Neural cell (in vitro differentiated cells): ENCODE measurements around the gene MRPL30.

Experiments
- EP300 ChIP-seq: fragments of 450-650 bp; conservative IDR thresholded peaks from 2 replicates; pipeline ENCODE4 v1.6.1; 2014; ENCODE audit warnings: antibody characterized with exemption, mild to moderate bottlenecking, moderate library complexity; ENCODE audit not compliant: poor library complexity, severe bottlenecking
- EZH2 ChIP-seq: fragments of 200-600, 300-800 bp; shearing (Covaris generic), sonication (generic); IDR thresholded peaks from 2 replicates; pipeline ENCODE4 v1.6.1; 2014; ENCODE audit warnings: antibody characterized with exemption, low read length, borderline replicate concordance, mild to moderate bottlenecking; ENCODE audit not compliant: insufficient read depth, poor library complexity, severe bottlenecking
- RAD21 ChIP-seq: fragments of 450-650 bp; conservative IDR thresholded peaks from 2 replicates; pipeline ENCODE4 v1.6.1; 2014; ENCODE audit warnings: antibody characterized with exemption, mild to moderate bottlenecking, moderate library complexity
- TAF1 ChIP-seq: IDR thresholded peaks from 2 replicates; pipeline ENCODE4 v1.6.1; 2012; ENCODE audit warnings: low read depth
- TF ChIP-seq, protein P1 (sequence below): fragments of 450-650 bp; IDR thresholded peaks from 2 replicates; pipeline ENCODE4 v1.5.1; 2014; ENCODE audit warnings: antibody characterized with exemption, mild to moderate bottlenecking, moderate library complexity; ENCODE audit not compliant: poor library complexity, severe bottlenecking
- TF ChIP-seq, protein P2 (sequence below): IDR thresholded peaks from 2 replicates; pipeline ENCODE4 v1.6.1; 2012; ENCODE audit warnings: borderline replicate concordance

DNA sequence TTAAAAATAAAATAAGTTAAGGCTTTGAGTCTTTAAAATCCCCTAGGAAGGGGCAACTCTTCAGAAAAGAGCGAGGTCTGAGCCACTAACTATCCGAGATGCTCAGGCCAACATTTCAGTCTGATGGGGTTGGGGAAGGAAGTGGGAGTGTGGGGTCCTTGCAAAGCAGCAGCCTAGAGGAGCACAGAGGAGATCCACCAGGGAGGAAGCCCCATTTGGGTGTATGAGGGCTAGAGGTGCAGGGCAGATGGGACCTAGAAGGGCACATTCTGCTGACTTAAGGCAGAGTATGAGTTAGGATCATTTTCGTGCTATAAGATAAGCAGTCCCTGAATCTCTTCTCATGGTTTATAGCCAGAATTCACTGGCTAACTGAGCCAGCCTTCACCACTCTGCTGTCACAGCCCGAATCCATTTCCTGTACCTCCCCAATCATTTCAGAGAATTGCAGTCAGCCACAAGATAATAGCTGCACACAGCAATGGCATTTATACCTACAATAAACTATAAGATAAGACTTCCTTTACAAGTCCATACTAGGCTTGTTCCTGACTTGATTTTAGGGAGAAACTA is 37.0 kb downstream of the MRPL30 start:
- TF ChIP-seq, protein P1, sequence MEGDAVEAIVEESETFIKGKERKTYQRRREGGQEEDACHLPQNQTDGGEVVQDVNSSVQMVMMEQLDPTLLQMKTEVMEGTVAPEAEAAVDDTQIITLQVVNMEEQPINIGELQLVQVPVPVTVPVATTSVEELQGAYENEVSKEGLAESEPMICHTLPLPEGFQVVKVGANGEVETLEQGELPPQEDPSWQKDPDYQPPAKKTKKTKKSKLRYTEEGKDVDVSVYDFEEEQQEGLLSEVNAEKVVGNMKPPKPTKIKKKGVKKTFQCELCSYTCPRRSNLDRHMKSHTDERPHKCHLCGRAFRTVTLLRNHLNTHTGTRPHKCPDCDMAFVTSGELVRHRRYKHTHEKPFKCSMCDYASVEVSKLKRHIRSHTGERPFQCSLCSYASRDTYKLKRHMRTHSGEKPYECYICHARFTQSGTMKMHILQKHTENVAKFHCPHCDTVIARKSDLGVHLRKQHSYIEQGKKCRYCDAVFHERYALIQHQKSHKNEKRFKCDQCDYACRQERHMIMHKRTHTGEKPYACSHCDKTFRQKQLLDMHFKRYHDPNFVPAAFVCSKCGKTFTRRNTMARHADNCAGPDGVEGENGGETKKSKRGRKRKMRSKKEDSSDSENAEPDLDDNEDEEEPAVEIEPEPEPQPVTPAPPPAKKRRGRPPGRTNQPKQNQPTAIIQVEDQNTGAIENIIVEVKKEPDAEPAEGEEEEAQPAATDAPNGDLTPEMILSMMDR = no peak
- TF ChIP-seq EP300 (no peak), TAF1 (no peak), EZH2 (no peak), RAD21 (no peak)
- TF ChIP-seq, protein P2, sequence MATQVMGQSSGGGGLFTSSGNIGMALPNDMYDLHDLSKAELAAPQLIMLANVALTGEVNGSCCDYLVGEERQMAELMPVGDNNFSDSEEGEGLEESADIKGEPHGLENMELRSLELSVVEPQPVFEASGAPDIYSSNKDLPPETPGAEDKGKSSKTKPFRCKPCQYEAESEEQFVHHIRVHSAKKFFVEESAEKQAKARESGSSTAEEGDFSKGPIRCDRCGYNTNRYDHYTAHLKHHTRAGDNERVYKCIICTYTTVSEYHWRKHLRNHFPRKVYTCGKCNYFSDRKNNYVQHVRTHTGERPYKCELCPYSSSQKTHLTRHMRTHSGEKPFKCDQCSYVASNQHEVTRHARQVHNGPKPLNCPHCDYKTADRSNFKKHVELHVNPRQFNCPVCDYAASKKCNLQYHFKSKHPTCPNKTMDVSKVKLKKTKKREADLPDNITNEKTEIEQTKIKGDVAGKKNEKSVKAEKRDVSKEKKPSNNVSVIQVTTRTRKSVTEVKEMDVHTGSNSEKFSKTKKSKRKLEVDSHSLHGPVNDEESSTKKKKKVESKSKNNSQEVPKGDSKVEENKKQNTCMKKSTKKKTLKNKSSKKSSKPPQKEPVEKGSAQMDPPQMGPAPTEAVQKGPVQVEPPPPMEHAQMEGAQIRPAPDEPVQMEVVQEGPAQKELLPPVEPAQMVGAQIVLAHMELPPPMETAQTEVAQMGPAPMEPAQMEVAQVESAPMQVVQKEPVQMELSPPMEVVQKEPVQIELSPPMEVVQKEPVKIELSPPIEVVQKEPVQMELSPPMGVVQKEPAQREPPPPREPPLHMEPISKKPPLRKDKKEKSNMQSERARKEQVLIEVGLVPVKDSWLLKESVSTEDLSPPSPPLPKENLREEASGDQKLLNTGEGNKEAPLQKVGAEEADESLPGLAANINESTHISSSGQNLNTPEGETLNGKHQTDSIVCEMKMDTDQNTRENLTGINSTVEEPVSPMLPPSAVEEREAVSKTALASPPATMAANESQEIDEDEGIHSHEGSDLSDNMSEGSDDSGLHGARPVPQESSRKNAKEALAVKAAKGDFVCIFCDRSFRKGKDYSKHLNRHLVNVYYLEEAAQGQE = no peak
